ENCODE data around the gene PPARG.

- TF ChIP-seq CTCF (IDR thresholded peaks at IDR 0.05) (no peak), POLR2AphosphoS5 (IDR thresholded peaks at IDR 0.05) (no peak), POLR2A (IDR thresholded peaks at IDR 0.05) (no peak)
Measured at GRCh38 chr3:12437861-12438260, 149.0 kb downstream of the PPARG start.
